Subcutaneous adipose tissue (tissue), 4 donors: ENCODE measurements around the gene CYP2A7. TPM values are rescaled to one million over a fixed set of nuclear protein-coding genes. Genes with fewer than 3 reads are reported as not detected.
"Not testable (repeated sequence)": the region's sequence is repeated elsewhere in the genome, so short reads cannot be mapped to it uniquely, and the experiment has no call there.

Experiments used
- CTCF ChIP-seq: fragments of 450-650 bp; IDR thresholded peaks from one replicate; pipeline ENCODE4 v1.5.1; 2016; ENCODE audit warnings: low read depth, mild to moderate bottlenecking, control low read depth, antibody characterized with exemption, moderate library complexity
- total RNA-seq, 4 donors: library from RNA; depleted of rRNA; stranded (reverse); fragments of >200 nt; gene quantifications; one replicate each; pipeline ENCODE4 v1.1.0, GENCODE V29; 2016

Gene CYP2A7
- total RNA-seq, 4 donors from 2014 or later, result not detected

- TF ChIP-seq CTCF, result no peak
Measured at GRCh38 chr19:40867701-40868100, 14.3 kb downstream of the CYP2A7 start.

GRCh38 chr19:40862785-40863184 is 19.2 kb downstream of the CYP2A7 start:
- TF ChIP-seq CTCF, result no peak

- no peak for TF ChIP-seq CTCF
Measured at GRCh38 chr19:40862333-40862732, 19.7 kb downstream of the CYP2A7 start.

GRCh38 chr19:40858109-40858508 is 23.9 kb downstream of the CYP2A7 start:
- no peak for TF ChIP-seq CTCF

GRCh38 chr19:40850277-40850676 is 31.8 kb downstream of the CYP2A7 start, which contains the start of gene CYP2A6:
TSS of gene CYP2A6 (minus strand) at chr19:40850447. CDS start at chr19:40850426, 21 bp downstream.
- not testable (repeated sequence) for TF ChIP-seq CTCF

- no peak for TF ChIP-seq CTCF
Measured at GRCh38 chr19:40836754-40837429, 45.1 kb downstream of the CYP2A7 start.

GRCh38 chr19:40831502-40832430 is 50.3 kb downstream of the CYP2A7 start:
- TF ChIP-seq CTCF, result no peak
